ENCODE results near the gene SRRM2.

DNA sequence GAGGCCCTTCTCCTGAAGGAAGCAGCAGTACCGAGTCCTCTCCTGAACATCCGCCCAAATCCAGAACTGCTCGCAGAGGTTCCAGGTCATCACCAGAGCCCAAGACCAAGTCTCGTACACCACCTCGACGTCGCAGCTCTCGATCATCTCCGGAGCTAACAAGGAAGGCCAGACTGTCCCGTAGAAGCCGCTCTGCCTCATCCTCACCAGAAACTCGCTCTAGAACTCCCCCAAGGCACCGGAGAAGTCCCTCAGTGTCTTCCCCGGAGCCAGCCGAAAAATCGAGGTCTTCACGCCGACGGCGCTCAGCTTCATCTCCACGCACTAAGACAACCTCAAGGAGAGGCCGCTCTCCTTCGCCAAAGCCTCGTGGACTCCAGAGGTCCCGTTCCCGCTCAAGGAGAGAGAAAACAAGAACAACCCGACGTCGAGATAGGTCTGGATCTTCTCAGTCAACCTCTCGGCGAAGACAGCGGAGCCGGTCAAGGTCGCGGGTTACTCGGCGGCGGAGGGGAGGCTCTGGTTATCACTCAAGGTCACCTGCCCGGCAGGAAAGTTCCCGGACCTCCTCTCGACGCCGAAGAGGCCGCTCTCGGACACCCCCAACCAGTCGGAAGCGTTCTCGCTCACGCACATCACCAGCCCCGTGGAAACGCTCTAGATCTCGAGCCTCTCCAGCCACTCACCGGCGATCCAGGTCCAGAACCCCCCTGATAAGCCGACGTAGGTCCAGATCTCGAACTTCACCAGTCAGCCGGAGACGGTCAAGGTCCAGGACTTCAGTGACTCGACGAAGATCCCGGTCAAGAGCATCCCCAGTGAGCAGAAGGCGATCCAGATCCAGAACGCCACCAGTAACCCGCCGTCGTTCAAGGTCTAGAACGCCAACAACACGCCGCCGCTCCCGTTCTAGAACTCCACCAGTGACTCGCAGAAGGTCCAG lies 13.3 kb downstream of the SRRM2 start:
- TF ChIP-seq ELF4 (IDR thresholded peaks at IDR 0.05) (no peak), TARDBP (IDR thresholded peaks at IDR 0.05) (no peak)
